ENCODE measurements around the gene NUFIP2.

- TF ChIP-seq, protein P1, sequence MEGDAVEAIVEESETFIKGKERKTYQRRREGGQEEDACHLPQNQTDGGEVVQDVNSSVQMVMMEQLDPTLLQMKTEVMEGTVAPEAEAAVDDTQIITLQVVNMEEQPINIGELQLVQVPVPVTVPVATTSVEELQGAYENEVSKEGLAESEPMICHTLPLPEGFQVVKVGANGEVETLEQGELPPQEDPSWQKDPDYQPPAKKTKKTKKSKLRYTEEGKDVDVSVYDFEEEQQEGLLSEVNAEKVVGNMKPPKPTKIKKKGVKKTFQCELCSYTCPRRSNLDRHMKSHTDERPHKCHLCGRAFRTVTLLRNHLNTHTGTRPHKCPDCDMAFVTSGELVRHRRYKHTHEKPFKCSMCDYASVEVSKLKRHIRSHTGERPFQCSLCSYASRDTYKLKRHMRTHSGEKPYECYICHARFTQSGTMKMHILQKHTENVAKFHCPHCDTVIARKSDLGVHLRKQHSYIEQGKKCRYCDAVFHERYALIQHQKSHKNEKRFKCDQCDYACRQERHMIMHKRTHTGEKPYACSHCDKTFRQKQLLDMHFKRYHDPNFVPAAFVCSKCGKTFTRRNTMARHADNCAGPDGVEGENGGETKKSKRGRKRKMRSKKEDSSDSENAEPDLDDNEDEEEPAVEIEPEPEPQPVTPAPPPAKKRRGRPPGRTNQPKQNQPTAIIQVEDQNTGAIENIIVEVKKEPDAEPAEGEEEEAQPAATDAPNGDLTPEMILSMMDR (IDR thresholded peaks at IDR 0.05; ENCODE audit: low read depth, low read length, poor library complexity, severe bottlenecking): no peak
- no peak for TF ChIP-seq EZH2phosphoT487 (IDR thresholded peaks at IDR 0.05; ENCODE audit: borderline replicate concordance, low read length)
Observed at GRCh38 chr17:29235904-29236303, 58.0 kb downstream of the NUFIP2 start.
